GM12878 (cell line): Measurements from ENCODE around the gene FHIP1B. TPM values are rescaled to one million over a fixed set of nuclear protein-coding genes. Genes with fewer than 3 reads are reported as not detected.

Source experiments
- ATAC-seq: fragments of 200-7000 bp; cut with Tn5 transposase; 3 replicates; pipeline ENCODE4 v1.9.1; 2020; ENCODE audit warnings: mild to moderate bottlenecking, moderate library complexity
- BruUV-seq: library from RNA; stranded (reverse); fragments of 400-500 nt; replicated peaks from 2 replicates; lab custom pipeline; 2021; lab: Mats Ljungman, UMichigan
- CTCF ChIA-PET: fragments of 300-600 bp; sonication (Branson Sonifier 250); formaldehyde crosslinking; extraction: SDS; loops from one replicate; lab custom pipeline; 2021; ENCODE audit warnings: inconsistent platforms; lab: Yijun Ruan, JAX
- POLR2A ChIA-PET: fragments of 350-600 bp; formaldehyde crosslinking; extraction: SDS; loops from one replicate; lab custom pipeline; 2021; ENCODE audit warnings: inconsistent platforms; lab: Charles Lee
- RAD21 ChIA-PET: fragments of 300-600 bp; sonication (Branson Sonifier 250); formaldehyde crosslinking; loops from one replicate; lab custom pipeline; 2023; ENCODE audit warnings: antibody characterized with exemption; ENCODE audit not compliant: unreplicated experiment; lab: Charles Lee
- SMC1A ChIA-PET: fragments of 300-600 bp; sonication (Branson Sonifier 250); formaldehyde crosslinking; loops from one replicate; lab custom pipeline; 2023; ENCODE audit not compliant: unreplicated experiment, uncharacterized antibody; lab: Charles Lee
- DNase-seq: peaks from one replicate; pipeline ENCODE4 v3.0.0-alpha.2; 2011; ENCODE audit warnings: low read depth, low spot score
- FAIRE-seq: peaks from 3 replicates; lab custom pipeline; 2011; peaks lifted over from hg19 to GRCh38; lab: Jason Lieb, UNC
- H2AFZ ChIP-seq: 2 replicates; pipeline ENCODE4 v1.6.0; 2011; ENCODE audit warnings: low read depth, low read length, control low read depth; ENCODE audit not compliant: control insufficient read depth
- H3K27ac ChIP-seq: 2 replicates; pipeline ENCODE4 v1.5.1; 2011; ENCODE audit warnings: control low read depth; ENCODE audit not compliant: control insufficient read depth, insufficient read depth
- H3K27me3 ChIP-seq, 2 experiments: replicated peaks in 1 of 2; 2 replicates each; pipeline versions ENCODE4 v1.6.0 to v1.6.1; 2011; ENCODE audit warnings: low read length in 1 of 2; ENCODE audit not compliant: control insufficient read depth in 2 of 2, insufficient read depth in 2 of 2
- H3K36me3 ChIP-seq, 2 experiments: 2 replicates each; pipeline ENCODE4 v1.5.1; 2011; ENCODE audit warnings: low read length in 1 of 2; ENCODE audit not compliant: control insufficient read depth in 2 of 2, insufficient read depth in 2 of 2
- H3K4me1 ChIP-seq: 2 replicates; pipeline ENCODE4 v1.6.1; 2011; ENCODE audit warnings: mild to moderate bottlenecking, low read length, moderate library complexity, mixed read lengths; ENCODE audit not compliant: control insufficient read depth, insufficient read depth
- H3K4me2 ChIP-seq: 2 replicates; pipeline ENCODE4 v1.6.0; 2011; ENCODE audit warnings: control low read depth; ENCODE audit not compliant: control insufficient read depth, insufficient read depth
- H3K4me3 ChIP-seq: fragments of 200-600 bp; sonication (generic); 2 replicates; pipeline ENCODE4 v1.5.1; 2016
- H3K79me2 ChIP-seq: 2 replicates; pipeline ENCODE4 v1.6.0; 2011; ENCODE audit warnings: low read length; ENCODE audit not compliant: control insufficient read depth, insufficient read depth
- H3K9ac ChIP-seq: 2 replicates; pipeline ENCODE4 v1.8.0; 2011; ENCODE audit warnings: low read length, control low read depth, mixed read lengths; ENCODE audit not compliant: control insufficient read depth, insufficient read depth
- H3K9me3 ChIP-seq: replicated peaks from 3 replicates; pipeline ENCODE4 v1.5.1; 2011; ENCODE audit warnings: mild to moderate bottlenecking, low read length; ENCODE audit not compliant: control insufficient read depth, insufficient read depth
- H4K20me1 ChIP-seq: 2 replicates; pipeline ENCODE4 v1.6.0; 2011; ENCODE audit not compliant: control insufficient read depth, insufficient read depth
- BMI1 ChIP-seq: fragments of 450-650 bp; IDR thresholded peaks from 2 replicates; pipeline ENCODE4 v1.6.1; 2016; ENCODE audit warnings: mild to moderate bottlenecking, moderate library complexity, borderline replicate concordance
- E2F4 ChIP-seq: IDR thresholded peaks from 2 replicates; pipeline ENCODE4 v1.6.1; 2012; ENCODE audit warnings: low read depth, low read length, improper control_type of control experiment
- E2F8 ChIP-seq: fragments of 450-650 bp; IDR thresholded peaks from 2 replicates; pipeline ENCODE4 v1.6.1; 2018; ENCODE audit warnings: mild to moderate bottlenecking, low read depth, moderate library complexity; ENCODE audit not compliant: partially characterized antibody
- HCFC1 ChIP-seq: fragments of 150-350 bp; IDR thresholded peaks from 2 replicates; pipeline ENCODE4 v1.6.1; 2014; ENCODE audit warnings: low read length
- IRF4 ChIP-seq: IDR thresholded peaks from 2 replicates; pipeline ENCODE4 v1.6.1; 2011; ENCODE audit warnings: low read depth, low read length
- MTA2 ChIP-seq: fragments of 450-650 bp; IDR thresholded peaks from 2 replicates; pipeline ENCODE4 v1.6.1; 2016; ENCODE audit warnings: low read depth, mild to moderate bottlenecking, moderate library complexity
- PAX8 ChIP-seq: fragments of 450-650 bp; IDR thresholded peaks from 2 replicates; pipeline ENCODE4 v1.6.1; 2017; ENCODE audit warnings: mild to moderate bottlenecking, moderate library complexity
- POLR2A ChIP-seq: IDR thresholded peaks from 2 replicates; pipeline ENCODE4 v1.6.1; 2011; ENCODE audit warnings: low read depth, mild to moderate bottlenecking, low read length
- RFX5 ChIP-seq: IDR thresholded peaks from 2 replicates; pipeline ENCODE4 v1.6.1; 2011; ENCODE audit warnings: low read depth, low read length, improper control_type of control experiment
- RUNX3 ChIP-seq: IDR thresholded peaks from 2 replicates; pipeline ENCODE4 v1.6.1; 2012; ENCODE audit warnings: low read length, inconsistent platforms
- STAT3 ChIP-seq: IDR thresholded peaks from 2 replicates; pipeline ENCODE4 v1.6.1; 2011; ENCODE audit warnings: low read depth, low read length, improper control_type of control experiment
- TBL1XR1 ChIP-seq: IDR thresholded peaks from 2 replicates; pipeline ENCODE4 v1.6.1; 2012; ENCODE audit warnings: low read depth, low read length, improper control_type of control experiment
- TCF7 ChIP-seq: IDR thresholded peaks from 2 replicates; pipeline ENCODE4 v1.6.1; 2014; ENCODE audit warnings: antibody characterized with exemption, borderline replicate concordance
- USF2 ChIP-seq: IDR thresholded peaks from 2 replicates; pipeline ENCODE4 v1.6.1; 2011; ENCODE audit warnings: low read depth, low read length, improper control_type of control experiment, borderline replicate concordance
- WGBS: methylation state at CpG from one replicate; pipeline ENCODE4 v1.1.6; 2016; ENCODE audit warnings: low lambda C conversion rate; ENCODE audit not compliant: insufficient replicate concordance, insufficient coverage; ENCODE audit errors: missing lambda C conversion rate; 5-methylcytosine and 5-hydroxymethylcytosine counted together
- in situ Hi-C: fragments of 300-500 bp; cut with MboI; formaldehyde crosslinking; loops from 9 replicates; pipeline ENCODE4 v1.14.3; 2018; ENCODE audit warnings: mixed read lengths
- intact Hi-C: fragments of 100-400 bp; cut with micrococcal nuclease; formaldehyde crosslinking; loops from one replicate; pipeline ENCODE4 v1.14.2; 2022; ENCODE audit not compliant: unreplicated experiment
- polyA plus RNA-seq, 11 experiments: library from polyadenylated mRNA; depleted of rRNA in 4 of 11; unstranded in 6 of 11; stranded (reverse) in 5 of 11; fragments of >200 nt; fragmentation: Nextera tagmentation in 4 of 11; fragmentation: Illumina TruSeq in 1 of 11; extraction: Ambion mirVana in 4 of 11; extraction: Trizol in 1 of 11; gene quantifications; 1 replicate in 1 of 11; 2 replicates in 10 of 11; pipeline versions ENCODE4 v1.2.1 to v1.2.3, GENCODE V29; 2011 to 2016; ENCODE audit warnings: inconsistent platforms in 2 of 11, missing spikeins in 2 of 11, low read depth in 1 of 11
- total RNA-seq, 4 experiments: library from RNA; depleted of rRNA in 3 of 4; stranded (reverse); fragments of >200 nt in 3 of 4; fragmentation: Illumina TruSeq in 1 of 4; extraction: Trizol in 1 of 4; gene quantifications; 2 replicates each; pipeline versions ENCODE4 v1.2.1 to v1.2.3, GENCODE V29; 2013 to 2021

Gene FHIP1B
- total and polyA plus RNA-seq, 10 of the 15 experiments (the other 5 are each of a cell fraction or from before 2014, with no cell fraction given), result 0.90 to 28.1 (median 11.1) TPM

- ChIA-PET POLR2A (no interaction called here), SMC1A (interaction anchor here (1.1 kb wide), 1 partner anchor 12 kb away, joined by 3 read pairs; no protein-coding TSS in a partner anchor), CTCF (interaction anchor here (0.5 to 1.0 kb wide), 3 partner anchors 9 to 256 kb away, joined by 3 to 6 read pairs (median 3); no protein-coding TSS in a partner anchor), RAD21 (no interaction called here)
- H3K9ac ChIP-seq, result no peak overlapping the region
- no peaks in the 10 kb centered on the region for H3K27me3 ChIP-seq
- intact Hi-C loops, result no loop called here
- no peaks in the 10 kb centered on the region for H3K4me1 ChIP-seq
- H3K4me3 ChIP-seq, result no peak overlapping the region
- no peaks in the 10 kb centered on the region for H3K9me3 ChIP-seq
- DNase-seq, result no peak
- no peak overlapping the region for H2AFZ ChIP-seq
- TF ChIP-seq E2F8 (no peak), RFX5 (no peak), POLR2A (no peak), MTA2 (no peak), BMI1 (no peak), STAT3 (no peak), PAX8 (no peak), USF2 (no peak), TBL1XR1 (no peak), IRF4 (no peak), RUNX3 (no peak), HCFC1 (no peak), E2F4 (no peak), TCF7 (no peak)
- FAIRE-seq, result no peak
- H3K36me3 ChIP-seq, result no peaks in the 10 kb centered on the region
- H3K27ac ChIP-seq, result no peak overlapping the region
- H3K79me2 ChIP-seq, result no peaks in the 10 kb centered on the region
- in situ Hi-C loops, result no loop called here
- WGBS, result 2% methylated on average over 4 of the region's 4 CpGs
- no peak for ATAC-seq
- H4K20me1 ChIP-seq, result no peaks in the 10 kb centered on the region
- no TSS peak for BruUV-seq
- H3K4me2 ChIP-seq, result no peak overlapping the region
These were observed 38.8 kb upstream of the FHIP1B start for GRCh38 chr11:6273188-6273587.
